ENCODE measurements around the gene TFDP3.

- TF ChIP-seq CTCF (IDR thresholded peaks at IDR 0.05): no peak
- no peak for TF ChIP-seq POLR2AphosphoS5 (IDR thresholded peaks at IDR 0.05)
These were observed 2.4 kb downstream of the TFDP3 start for GRCh38 chrX:133215747-133216146.
